Neural cell (in vitro differentiated cells): ENCODE data around the gene CACNA1C.

Experiments used
- EP300 ChIP-seq: fragments of 450-650 bp; conservative IDR thresholded peaks from 2 replicates; pipeline ENCODE4 v1.6.1; 2014; ENCODE audit warnings: antibody characterized with exemption, mild to moderate bottlenecking, moderate library complexity; ENCODE audit not compliant: poor library complexity, severe bottlenecking
- EZH2 ChIP-seq: fragments of 200-600, 300-800 bp; shearing (Covaris generic), sonication (generic); IDR thresholded peaks from 2 replicates; pipeline ENCODE4 v1.6.1; 2014; ENCODE audit warnings: antibody characterized with exemption, low read length, borderline replicate concordance, mild to moderate bottlenecking; ENCODE audit not compliant: insufficient read depth, poor library complexity, severe bottlenecking
- RAD21 ChIP-seq: fragments of 450-650 bp; conservative IDR thresholded peaks from 2 replicates; pipeline ENCODE4 v1.6.1; 2014; ENCODE audit warnings: antibody characterized with exemption, mild to moderate bottlenecking, moderate library complexity
- TF ChIP-seq, protein P1 (sequence below): fragments of 450-650 bp; IDR thresholded peaks from 2 replicates; pipeline ENCODE4 v1.5.1; 2014; ENCODE audit warnings: antibody characterized with exemption, mild to moderate bottlenecking, moderate library complexity; ENCODE audit not compliant: poor library complexity, severe bottlenecking

DNA sequence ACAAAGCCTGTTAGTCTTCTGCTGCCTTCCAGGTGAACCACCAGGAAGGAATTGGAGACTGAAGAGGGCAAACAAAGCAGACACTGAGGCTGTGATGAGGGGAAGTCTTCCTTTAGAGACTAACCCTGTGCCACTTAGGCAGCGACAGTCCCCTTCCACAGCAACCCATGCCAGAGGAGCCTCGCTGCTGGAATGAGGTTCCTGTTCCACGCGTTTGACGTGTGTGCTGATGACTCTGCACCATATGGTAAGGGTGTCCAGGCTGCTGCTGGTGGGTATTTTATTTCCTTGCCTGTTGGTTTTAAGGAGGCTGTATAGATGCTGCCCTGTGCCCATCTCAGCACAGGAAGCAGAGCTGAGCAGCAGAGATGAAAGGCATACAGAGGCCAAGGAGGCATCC, 380.1 kb downstream of the CACNA1C start:
- TF ChIP-seq EP300 (no peak), RAD21 (no peak), EZH2 (no peak)
- TF ChIP-seq, protein P1, sequence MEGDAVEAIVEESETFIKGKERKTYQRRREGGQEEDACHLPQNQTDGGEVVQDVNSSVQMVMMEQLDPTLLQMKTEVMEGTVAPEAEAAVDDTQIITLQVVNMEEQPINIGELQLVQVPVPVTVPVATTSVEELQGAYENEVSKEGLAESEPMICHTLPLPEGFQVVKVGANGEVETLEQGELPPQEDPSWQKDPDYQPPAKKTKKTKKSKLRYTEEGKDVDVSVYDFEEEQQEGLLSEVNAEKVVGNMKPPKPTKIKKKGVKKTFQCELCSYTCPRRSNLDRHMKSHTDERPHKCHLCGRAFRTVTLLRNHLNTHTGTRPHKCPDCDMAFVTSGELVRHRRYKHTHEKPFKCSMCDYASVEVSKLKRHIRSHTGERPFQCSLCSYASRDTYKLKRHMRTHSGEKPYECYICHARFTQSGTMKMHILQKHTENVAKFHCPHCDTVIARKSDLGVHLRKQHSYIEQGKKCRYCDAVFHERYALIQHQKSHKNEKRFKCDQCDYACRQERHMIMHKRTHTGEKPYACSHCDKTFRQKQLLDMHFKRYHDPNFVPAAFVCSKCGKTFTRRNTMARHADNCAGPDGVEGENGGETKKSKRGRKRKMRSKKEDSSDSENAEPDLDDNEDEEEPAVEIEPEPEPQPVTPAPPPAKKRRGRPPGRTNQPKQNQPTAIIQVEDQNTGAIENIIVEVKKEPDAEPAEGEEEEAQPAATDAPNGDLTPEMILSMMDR: no peak
